SH-SY5Y (cell line): ENCODE results near the gene RAPGEF1.

Experiments used
- GATA2 ChIP-seq: IDR thresholded peaks from 2 replicates; pipeline ENCODE4 v1.6.1; 2011; ENCODE audit warnings: mild to moderate bottlenecking, low read depth, low read length
- GATA3 ChIP-seq: IDR thresholded peaks from 2 replicates; pipeline ENCODE4 v1.6.1; 2011; ENCODE audit warnings: low read depth, mild to moderate bottlenecking, low read length, moderate library complexity

DNA sequence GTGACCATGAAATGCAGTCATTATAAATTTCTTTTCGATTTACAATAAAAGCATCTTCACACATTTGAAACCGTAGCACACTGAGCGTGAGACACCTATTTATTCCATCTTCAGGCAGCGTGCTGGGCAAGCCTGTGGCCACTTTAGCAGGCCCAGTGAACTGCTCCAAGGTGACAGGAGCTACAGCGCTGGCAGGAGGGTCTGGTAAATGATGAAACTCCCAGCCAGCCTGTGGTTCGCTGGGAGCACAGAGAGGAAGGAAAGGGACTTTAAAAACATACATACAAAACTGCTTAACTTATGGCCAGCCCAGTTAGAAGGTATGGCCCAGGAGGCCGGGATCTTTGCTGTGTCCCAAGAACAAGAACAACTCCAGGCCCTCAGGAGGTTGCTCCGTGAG is 5.1 kb downstream of the RAPGEF1 start:
- TF ChIP-seq GATA3 (no peak), GATA2 (no peak)
